Measurements from ENCODE around the gene P2RY2. TPM values are rescaled to one million over a fixed set of nuclear protein-coding genes. Genes with fewer than 3 reads are reported as not detected.

Gene P2RY2
- total RNA-seq, 1 donor = 0.36 TPM

DNA sequence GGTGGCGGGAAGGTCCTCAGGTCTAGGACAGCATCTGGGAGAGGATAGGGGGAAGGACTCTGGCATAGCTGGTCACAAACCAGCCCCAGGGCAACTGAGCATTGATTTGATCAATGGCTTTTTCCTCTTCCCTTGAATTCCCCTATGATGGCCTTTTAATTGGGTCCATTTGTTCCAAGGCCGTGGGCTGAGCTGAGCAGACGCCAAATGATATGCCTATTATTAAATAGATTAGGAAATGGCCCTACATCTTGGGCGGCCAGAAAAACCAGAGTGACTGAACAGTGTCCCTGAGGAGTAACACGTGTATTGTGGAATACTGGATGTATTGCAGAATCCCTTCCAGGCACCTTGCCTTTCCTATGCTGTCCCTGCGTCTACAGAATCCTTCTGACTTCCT lies 27.4 kb downstream of the P2RY2 start:
- Histone ChIP-seq H2AFZ (ENCODE audit: low read length) (peak overlapping the region; percentile 64), H4K20me1 (ENCODE audit: insufficient read depth, low read length) (no peaks in the 10 kb centered on the region), H3K27me3 (ENCODE audit: insufficient read depth, low read length) (no peaks in the 10 kb centered on the region), H3K36me3 (ENCODE audit: insufficient read depth, low read length) (no peaks in the 10 kb centered on the region), H3K9me3 (ENCODE audit: low read depth, low read length) (no peaks in the 10 kb centered on the region), H3K27ac (ENCODE audit: low read depth, low read length) (peak overlapping the region; percentile 19), H3K4me3 (ENCODE audit: insufficient read depth, low read length) (no peak overlapping the region), H3K4me1 (ENCODE audit: insufficient read depth, low read length) (peaks cover 25% of the 10 kb centered on the region), H3K79me2 (ENCODE audit: insufficient read depth, low read length) (no peaks in the 10 kb centered on the region), H3K4me2 (ENCODE audit: insufficient read depth, low read length) (no peak overlapping the region)
- no peak for DNase-seq (ENCODE audit: insufficient read length, low spot score, missing footprints)
- TF ChIP-seq, protein P1, sequence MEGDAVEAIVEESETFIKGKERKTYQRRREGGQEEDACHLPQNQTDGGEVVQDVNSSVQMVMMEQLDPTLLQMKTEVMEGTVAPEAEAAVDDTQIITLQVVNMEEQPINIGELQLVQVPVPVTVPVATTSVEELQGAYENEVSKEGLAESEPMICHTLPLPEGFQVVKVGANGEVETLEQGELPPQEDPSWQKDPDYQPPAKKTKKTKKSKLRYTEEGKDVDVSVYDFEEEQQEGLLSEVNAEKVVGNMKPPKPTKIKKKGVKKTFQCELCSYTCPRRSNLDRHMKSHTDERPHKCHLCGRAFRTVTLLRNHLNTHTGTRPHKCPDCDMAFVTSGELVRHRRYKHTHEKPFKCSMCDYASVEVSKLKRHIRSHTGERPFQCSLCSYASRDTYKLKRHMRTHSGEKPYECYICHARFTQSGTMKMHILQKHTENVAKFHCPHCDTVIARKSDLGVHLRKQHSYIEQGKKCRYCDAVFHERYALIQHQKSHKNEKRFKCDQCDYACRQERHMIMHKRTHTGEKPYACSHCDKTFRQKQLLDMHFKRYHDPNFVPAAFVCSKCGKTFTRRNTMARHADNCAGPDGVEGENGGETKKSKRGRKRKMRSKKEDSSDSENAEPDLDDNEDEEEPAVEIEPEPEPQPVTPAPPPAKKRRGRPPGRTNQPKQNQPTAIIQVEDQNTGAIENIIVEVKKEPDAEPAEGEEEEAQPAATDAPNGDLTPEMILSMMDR (IDR thresholded peaks at IDR 0.05; ENCODE audit: extremely low read depth, low read depth, low read length) = no peak

DNA sequence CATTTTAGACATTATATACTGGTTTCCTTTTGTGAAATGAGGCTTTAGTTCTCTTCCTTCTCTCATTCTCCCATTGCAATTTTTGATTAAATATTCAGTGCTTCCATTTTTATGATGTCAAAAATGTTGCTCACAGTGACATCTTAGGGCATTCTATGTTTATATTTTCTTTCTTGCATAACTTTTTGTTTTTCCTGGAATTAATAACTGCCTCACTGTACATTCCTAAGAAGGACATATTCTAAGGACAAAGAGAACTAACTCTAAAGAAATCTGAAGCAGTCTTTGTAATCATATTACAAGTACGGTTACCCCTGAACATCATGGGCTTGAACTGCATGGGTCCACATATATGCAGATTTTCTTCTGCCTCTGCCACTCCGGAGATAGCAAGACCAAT lies 28.2 kb downstream of the P2RY2 start:
- H2AFZ ChIP-seq (ENCODE audit: low read length) = peak overlapping the region; percentile 64
- H3K4me3 ChIP-seq (ENCODE audit: insufficient read depth, low read length) = no peak overlapping the region
- peak; percentile 44 for DNase-seq (ENCODE audit: insufficient read length, low spot score, missing footprints)
- H3K27me3 ChIP-seq (ENCODE audit: insufficient read depth, low read length) = no peaks in the 10 kb centered on the region
- TF ChIP-seq, protein P1 (IDR thresholded peaks at IDR 0.05; ENCODE audit: extremely low read depth, low read depth, low read length) = no peak
- no peaks in the 10 kb centered on the region for H3K79me2 ChIP-seq (ENCODE audit: insufficient read depth, low read length)
- no peaks in the 10 kb centered on the region for H3K9me3 ChIP-seq (ENCODE audit: low read depth, low read length)
- no peaks in the 10 kb centered on the region for H4K20me1 ChIP-seq (ENCODE audit: insufficient read depth, low read length)
- H3K4me2 ChIP-seq (ENCODE audit: insufficient read depth, low read length) = peak overlapping the region; percentile 45
- H3K27ac ChIP-seq (ENCODE audit: low read depth, low read length) = peak overlapping the region; percentile 19
- peaks cover 20% of the 10 kb centered on the region for H3K4me1 ChIP-seq (ENCODE audit: insufficient read depth, low read length)
- H3K36me3 ChIP-seq (ENCODE audit: insufficient read depth, low read length) = no peaks in the 10 kb centered on the region

DNA sequence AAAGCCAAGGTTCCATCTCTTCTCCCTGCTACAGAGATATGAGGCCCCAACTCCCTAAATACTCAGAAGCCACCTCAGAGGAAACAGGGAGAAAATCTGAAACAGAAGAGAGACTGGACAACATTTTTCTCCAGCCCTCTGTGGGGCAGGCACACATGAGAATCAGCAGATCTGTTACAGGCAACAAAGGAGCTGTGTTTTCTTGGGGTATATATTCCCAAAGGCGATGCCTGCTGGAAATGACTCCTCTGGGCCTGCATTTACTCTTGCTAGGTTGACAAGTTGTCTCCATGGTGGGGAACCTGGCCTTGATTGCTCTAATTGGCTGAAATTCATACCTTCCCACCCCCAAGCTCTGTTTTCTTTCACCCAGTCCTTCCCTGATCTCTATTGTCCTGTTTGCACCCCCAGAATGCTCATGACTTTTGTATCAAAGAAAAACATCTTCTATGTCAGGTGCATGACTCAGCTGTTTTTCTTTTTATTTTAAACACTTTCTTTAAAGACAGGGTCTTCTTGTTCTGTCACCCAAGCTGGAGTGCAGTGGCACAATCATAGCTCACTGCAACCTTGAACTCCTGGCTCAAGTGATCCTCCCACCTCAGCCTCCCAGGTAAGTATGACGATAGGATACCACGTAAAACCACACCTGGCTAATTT lies 30.6 kb downstream of the P2RY2 start:
- Histone ChIP-seq H3K4me2 (ENCODE audit: insufficient read depth, low read length) (no peak overlapping the region), H3K36me3 (ENCODE audit: insufficient read depth, low read length) (no peaks in the 10 kb centered on the region), H3K79me2 (ENCODE audit: insufficient read depth, low read length) (no peaks in the 10 kb centered on the region), H4K20me1 (ENCODE audit: insufficient read depth, low read length) (no peaks in the 10 kb centered on the region), H3K27ac (ENCODE audit: low read depth, low read length) (no peak overlapping the region), H3K9me3 (ENCODE audit: low read depth, low read length) (no peaks in the 10 kb centered on the region), H3K27me3 (ENCODE audit: insufficient read depth, low read length) (no peaks in the 10 kb centered on the region), H3K4me3 (ENCODE audit: insufficient read depth, low read length) (no peak overlapping the region), H3K4me1 (ENCODE audit: insufficient read depth, low read length) (peaks cover 15% of the 10 kb centered on the region), H2AFZ (ENCODE audit: low read length) (peak overlapping the region; percentile 1)
- no peak for DNase-seq (ENCODE audit: insufficient read length, low spot score, missing footprints)
- TF ChIP-seq, protein P1 (IDR thresholded peaks at IDR 0.05; ENCODE audit: extremely low read depth, low read depth, low read length) = no peak

DNA sequence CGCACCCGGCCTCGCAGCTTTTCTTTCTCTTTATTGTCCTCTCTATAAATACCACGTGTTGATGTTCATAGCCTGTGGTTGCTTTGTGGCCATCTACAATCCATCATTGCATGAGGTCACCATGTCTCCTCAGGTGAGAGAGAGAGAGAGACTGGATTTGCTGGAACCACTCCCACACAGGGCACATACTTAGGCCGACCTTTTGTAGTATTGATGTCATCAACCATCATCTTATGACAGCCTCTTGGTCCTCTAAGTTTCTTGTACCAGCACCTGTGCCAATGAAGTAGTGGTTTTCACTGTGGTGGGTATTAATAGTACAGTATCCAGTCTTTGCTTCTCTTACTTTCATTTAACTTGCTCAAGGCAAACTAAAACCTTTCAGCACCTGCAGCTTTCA lies 31.2 kb downstream of the P2RY2 start:
- Histone ChIP-seq H3K9me3 (ENCODE audit: low read depth, low read length) (no peaks in the 10 kb centered on the region), H2AFZ (ENCODE audit: low read length) (peak overlapping the region; percentile 27), H3K4me3 (ENCODE audit: insufficient read depth, low read length) (no peak overlapping the region), H3K79me2 (ENCODE audit: insufficient read depth, low read length) (no peaks in the 10 kb centered on the region), H3K27ac (ENCODE audit: low read depth, low read length) (no peak overlapping the region), H3K4me2 (ENCODE audit: insufficient read depth, low read length) (no peak overlapping the region), H3K4me1 (ENCODE audit: insufficient read depth, low read length) (peaks cover 15% of the 10 kb centered on the region), H4K20me1 (ENCODE audit: insufficient read depth, low read length) (no peaks in the 10 kb centered on the region), H3K27me3 (ENCODE audit: insufficient read depth, low read length) (no peaks in the 10 kb centered on the region), H3K36me3 (ENCODE audit: insufficient read depth, low read length) (no peaks in the 10 kb centered on the region)
- DNase-seq (ENCODE audit: insufficient read length, low spot score, missing footprints) = no peak
- TF ChIP-seq, protein P1 (IDR thresholded peaks at IDR 0.05; ENCODE audit: extremely low read depth, low read depth, low read length) = no peak
